ENCODE measurements around the gene WNT11.

DNA sequence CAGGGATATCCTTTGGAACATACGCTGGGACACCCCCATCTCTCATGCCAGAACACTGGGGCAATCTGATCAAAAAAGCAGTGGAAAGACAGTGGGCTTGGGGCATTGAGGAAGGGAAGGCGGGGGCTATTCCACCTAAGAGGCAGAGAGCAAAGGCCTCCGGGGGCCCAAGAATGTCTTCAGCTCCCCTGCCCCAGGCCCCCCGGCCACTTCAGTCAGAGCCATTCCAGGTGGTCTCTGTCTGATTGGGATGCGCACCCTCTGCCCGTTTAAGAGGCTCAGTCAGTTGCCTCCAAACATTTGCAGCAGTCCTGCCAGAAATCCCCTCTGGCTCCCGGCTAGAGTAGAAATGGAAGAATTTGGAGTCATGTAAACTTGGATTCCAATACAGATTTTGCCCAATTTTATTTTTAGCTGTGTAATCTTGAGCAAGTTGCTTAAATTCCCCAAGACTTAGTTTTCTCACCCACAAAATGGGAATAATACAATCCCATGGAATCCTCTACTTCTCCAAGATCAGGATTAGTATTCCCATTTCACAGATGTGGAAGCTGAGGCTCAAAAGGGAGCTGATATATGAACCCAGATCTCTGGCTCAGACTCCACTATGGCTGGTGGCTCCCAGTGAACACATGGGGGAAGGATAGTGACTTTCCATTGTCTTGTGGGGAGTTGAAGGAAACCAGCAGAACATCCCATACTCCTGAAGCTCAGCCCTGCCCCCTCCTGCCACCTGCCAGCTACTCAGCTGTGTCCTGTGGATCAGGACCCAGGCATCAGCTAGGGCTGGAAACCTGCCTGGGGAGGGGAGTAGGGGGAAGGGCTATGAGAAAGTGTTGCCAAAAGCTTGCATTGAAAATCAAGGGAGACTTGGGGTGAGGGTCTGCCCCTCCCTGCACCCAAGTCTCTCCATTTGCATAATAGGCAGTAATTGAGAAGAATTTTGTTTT lies 6.1 kb upstream of the WNT11 start:
- TF ChIP-seq POLR2A (IDR thresholded peaks at IDR 0.05) (no peak), POLR2AphosphoS5 (IDR thresholded peaks at IDR 0.05; ENCODE audit: insufficient read depth in 1 of 2, low read depth in 1 of 2) (no peak)
- TF ChIP-seq, protein P1, sequence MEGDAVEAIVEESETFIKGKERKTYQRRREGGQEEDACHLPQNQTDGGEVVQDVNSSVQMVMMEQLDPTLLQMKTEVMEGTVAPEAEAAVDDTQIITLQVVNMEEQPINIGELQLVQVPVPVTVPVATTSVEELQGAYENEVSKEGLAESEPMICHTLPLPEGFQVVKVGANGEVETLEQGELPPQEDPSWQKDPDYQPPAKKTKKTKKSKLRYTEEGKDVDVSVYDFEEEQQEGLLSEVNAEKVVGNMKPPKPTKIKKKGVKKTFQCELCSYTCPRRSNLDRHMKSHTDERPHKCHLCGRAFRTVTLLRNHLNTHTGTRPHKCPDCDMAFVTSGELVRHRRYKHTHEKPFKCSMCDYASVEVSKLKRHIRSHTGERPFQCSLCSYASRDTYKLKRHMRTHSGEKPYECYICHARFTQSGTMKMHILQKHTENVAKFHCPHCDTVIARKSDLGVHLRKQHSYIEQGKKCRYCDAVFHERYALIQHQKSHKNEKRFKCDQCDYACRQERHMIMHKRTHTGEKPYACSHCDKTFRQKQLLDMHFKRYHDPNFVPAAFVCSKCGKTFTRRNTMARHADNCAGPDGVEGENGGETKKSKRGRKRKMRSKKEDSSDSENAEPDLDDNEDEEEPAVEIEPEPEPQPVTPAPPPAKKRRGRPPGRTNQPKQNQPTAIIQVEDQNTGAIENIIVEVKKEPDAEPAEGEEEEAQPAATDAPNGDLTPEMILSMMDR (IDR thresholded peaks at IDR 0.05): no peak
